AG04450 (cell line): ENCODE results near the gene SAMD4A. TPM values are rescaled to one million over a fixed set of nuclear protein-coding genes. Genes with fewer than 3 reads are reported as not detected.

Experiments
- CTCF ChIA-PET: fragments of 300-600, 350-600 bp; formaldehyde crosslinking; extraction: SDS; loops from one replicate; lab custom pipeline; 2022; ENCODE audit warnings: antibody characterized with exemption, inconsistent platforms; lab: Charles Lee
- POLR2A ChIA-PET: fragments of 350-600 bp; formaldehyde crosslinking; extraction: SDS; loops from one replicate; lab custom pipeline; 2021; ENCODE audit warnings: antibody characterized with exemption, inconsistent platforms; lab: Yijun Ruan, JAX
- DNase-seq: peaks from one replicate; pipeline ENCODE4 v3.0.0-alpha.2; 2011; ENCODE audit warnings: low read depth, low spot score
- H3K27ac ChIP-seq: one replicate; pipeline ENCODE4 v1.5.1; 2012; ENCODE audit warnings: low read depth, low read length, control low read depth
- H3K27me3 ChIP-seq: one replicate; pipeline ENCODE4 v1.6.0; 2012; ENCODE audit warnings: low read length; ENCODE audit not compliant: control insufficient read depth, insufficient read depth
- H3K4me3 ChIP-seq: 2 replicates; pipeline ENCODE4 v1.5.1; 2011; ENCODE audit warnings: mild to moderate bottlenecking, low read depth, low read length, control low read depth
- H3K9me3 ChIP-seq: 2 replicates; pipeline ENCODE4 v1.5.1; 2012; ENCODE audit warnings: low read length; ENCODE audit not compliant: control insufficient read depth, insufficient read depth
- CTCF ChIP-seq: IDR thresholded peaks from 2 replicates; pipeline ENCODE4 v1.5.1; 2011; ENCODE audit warnings: low read depth, low read length, control low read depth, inconsistent platforms
- polyA plus RNA-seq: library from polyadenylated mRNA; depleted of rRNA; stranded (reverse); fragments of >200 nt; gene quantifications from 2 replicates; pipeline ENCODE4 v1.2.3, GENCODE V29; 2011

SAMD4A gene
- polyA plus RNA-seq, 1 experiment, result 12.7 TPM

- Histone ChIP-seq H3K4me3 (no peak overlapping the region), H3K27me3 (peaks cover 8% of the 10 kb centered on the region), H3K9me3 (peaks cover 5% of the 10 kb centered on the region; the same call in 1 of the 2 replicates), H3K27ac (no peak overlapping the region)
- ChIA-PET CTCF (interaction anchor here (1.1 to 4.3 kb wide), 2 partner anchors 13 to 254 kb away, joined by 4 to 24 read pairs; no protein-coding TSS in a partner anchor), POLR2A (no interaction called here)
- no peak for TF ChIP-seq CTCF
- no peak for DNase-seq
Observed at GRCh38 chr14:54818201-54819133, 251.5 kb downstream of the SAMD4A start.

GRCh38 chr14:54822685-54823084 is 255.8 kb downstream of the SAMD4A start:
- CTCF ChIA-PET, result no interaction called here
- POLR2A ChIA-PET, result no interaction called here
- H3K27ac ChIP-seq, result no peak overlapping the region
- no peak overlapping the region for H3K4me3 ChIP-seq
- peaks cover 6% of the 10 kb centered on the region for H3K27me3 ChIP-seq
- TF ChIP-seq CTCF, result no peak
- H3K9me3 ChIP-seq, result peaks cover 5% of the 10 kb centered on the region; the same call in 1 of the 2 replicates
- no peak for DNase-seq

- ChIA-PET POLR2A (no interaction called here), CTCF (interaction anchor here (0.6 kb wide), 1 partner anchor 337 kb away, joined by 5 read pairs; no protein-coding TSS in a partner anchor)
- no peak for TF ChIP-seq CTCF
- Histone ChIP-seq H3K9me3 (peaks cover 5% of the 10 kb centered on the region; the same call in 1 of the 2 replicates), H3K27me3 (peaks cover 8% of the 10 kb centered on the region), H3K4me3 (no peak overlapping the region), H3K27ac (no peak overlapping the region)
- DNase-seq, result no peak
Observed at GRCh38 chr14:54823757-54824549, 257.0 kb downstream of the SAMD4A start.

GRCh38 chr14:54828037-54828436 is 261.1 kb downstream of the SAMD4A start:
- TF ChIP-seq CTCF, result no peak
- CTCF ChIA-PET, result no interaction called here
- Histone ChIP-seq H3K27me3 (peaks cover 21% of the 10 kb centered on the region), H3K4me3 (no peak overlapping the region), H3K27ac (no peak overlapping the region), H3K9me3 (peaks cover 3% of the 10 kb centered on the region; the same call in 1 of the 2 replicates)
- POLR2A ChIA-PET, result interaction anchor here (0.7 kb wide), 1 partner anchor 857 kb away, joined by 4 read pairs; no protein-coding TSS in a partner anchor
- no peak for DNase-seq
